HCT116 (cell line): ENCODE data around the gene FAM131B. TPM values are rescaled to one million over a fixed set of nuclear protein-coding genes. Genes with fewer than 3 reads are reported as not detected.

ENCODE experiments used
- ATAC-seq: fragments of 200-7000 bp; cut with Tn5 transposase; 2 replicates; pipeline ENCODE4 v1.9.1; 2020; ENCODE audit warnings: mild to moderate bottlenecking, moderate library complexity
- BruUV-seq: library from RNA; stranded (reverse); fragments of 400-500 nt; replicated peaks from 2 replicates; lab custom pipeline; 2021; lab: Mats Ljungman, UMichigan
- CTCF ChIA-PET: fragments of 300-600 bp; sonication (Branson Sonifier 250); formaldehyde crosslinking; loops from one replicate; lab custom pipeline; 2021; ENCODE audit warnings: antibody characterized with exemption; lab: Charles Lee
- POLR2A ChIA-PET: fragments of 300-600, 350-600 bp; sonication (Branson Sonifier 250); formaldehyde crosslinking; loops from one replicate; lab custom pipeline; 2021; ENCODE audit warnings: antibody characterized with exemption; lab: Charles Lee
- RAD21 ChIA-PET, 2 experiments: fragments of 300-600 bp; sonication (Branson Sonifier 250); formaldehyde crosslinking; loops; one replicate each; lab custom pipeline; 2023; ENCODE audit warnings: low total read pairs in 2 of 2; ENCODE audit not compliant: uncharacterized antibody in 2 of 2, unreplicated experiment in 2 of 2, low non-redundant PET in 1 of 2; lab: Charles Lee
- DNase-seq: peaks from one replicate; pipeline ENCODE4 v3.0.0-alpha.2; 2010; ENCODE audit warnings: low read depth, low spot score
- H2AFZ ChIP-seq: fragments of 200-600 bp; shearing (Covaris generic), sonication (generic); 2 replicates; pipeline ENCODE4 v1.6.1; 2017; ENCODE audit warnings: low read depth, mixed run types, mixed read lengths, antibody characterized with exemption, low read length; ENCODE audit not compliant: poor library complexity, severe bottlenecking
- H3K27ac ChIP-seq: 2 replicates; pipeline ENCODE4 v1.5.1; 2012; ENCODE audit warnings: low read depth, low read length
- H3K27me3 ChIP-seq: fragments of 200-600 bp; sonication (generic); 2 replicates; pipeline ENCODE4 v1.6.1; 2016; ENCODE audit warnings: mixed run types, low read length, mixed read lengths; ENCODE audit not compliant: insufficient read depth
- H3K36me3 ChIP-seq, 2 experiments: fragments of 200-500 bp in 1 of 2; fragments of 200-600 bp in 1 of 2; sonication (Bioruptor generic) in 1 of 2; sonication (generic) in 1 of 2; 2 replicates each; pipeline versions ENCODE4 v1.5.1 to v1.6.1; 2014 to 2016; ENCODE audit warnings: low read length in 2 of 2, inconsistent platforms in 1 of 2, mixed read lengths in 1 of 2, mixed run types in 1 of 2; ENCODE audit not compliant: insufficient read depth in 2 of 2, control insufficient read depth in 1 of 2
- H3K4me1 ChIP-seq, 2 experiments: fragments of 200-600 bp in 1 of 2; sonication (generic) in 1 of 2; 2 replicates each; pipeline versions ENCODE4 v1.5.1 to v1.6.1; 2012 to 2017; ENCODE audit warnings: low read length in 2 of 2, inconsistent platforms in 1 of 2, mild to moderate bottlenecking in 1 of 2, mixed read lengths in 1 of 2, mixed run types in 1 of 2, moderate library complexity in 1 of 2; ENCODE audit not compliant: insufficient read depth in 2 of 2, control insufficient read depth in 1 of 2
- H3K4me2 ChIP-seq: fragments of 200-600 bp; sonication (generic); 2 replicates; pipeline ENCODE4 v1.6.1; 2017; ENCODE audit warnings: mixed run types, low read length, mixed read lengths
- H3K4me3 ChIP-seq, 2 experiments: fragments of 200-600 bp in 1 of 2; sonication (generic) in 1 of 2; replicated peaks in 1 of 2; 2 replicates each; pipeline ENCODE4 v1.5.1; 2011 to 2016; ENCODE audit warnings: low read length in 2 of 2, control low read depth in 1 of 2, low read depth in 1 of 2, mild to moderate bottlenecking in 1 of 2, mixed read lengths in 1 of 2, mixed run types in 1 of 2
- H3K79me2 ChIP-seq: fragments of 200-600 bp; sonication (generic); 2 replicates; pipeline ENCODE4 v1.6.1; 2017; ENCODE audit warnings: mild to moderate bottlenecking, mixed run types, low read length, moderate library complexity, mixed read lengths; ENCODE audit not compliant: insufficient read depth
- H3K9ac ChIP-seq: fragments of 200-600 bp; sonication (generic); 2 replicates; pipeline ENCODE4 v1.6.1; 2016; ENCODE audit warnings: low read length, mixed read lengths
- H3K9me2 ChIP-seq: fragments of 200-600 bp; sonication (generic), shearing (Covaris generic); 2 replicates; pipeline ENCODE4 v1.6.1; 2017; ENCODE audit warnings: mixed run types, mild to moderate bottlenecking, moderate library complexity; ENCODE audit not compliant: insufficient read depth
- H3K9me3 ChIP-seq, 2 experiments: fragments of 200-500 bp in 1 of 2; fragments of 200-600 bp in 1 of 2; sonication (Bioruptor generic) in 1 of 2; sonication (generic) in 1 of 2; 2 replicates each; pipeline ENCODE4 v1.6.1; 2014 to 2017; ENCODE audit warnings: low read length in 2 of 2, mixed read lengths in 2 of 2, inconsistent platforms in 1 of 2, low read depth in 1 of 2, mild to moderate bottlenecking in 1 of 2, mixed run types in 1 of 2, moderate library complexity in 1 of 2; ENCODE audit not compliant: control insufficient read depth in 1 of 2, insufficient read depth in 1 of 2
- H4K20me1 ChIP-seq: fragments of 200-600 bp; sonication (generic), shearing (Covaris generic); 2 replicates; pipeline ENCODE4 v1.6.1; 2017; ENCODE audit warnings: mixed run types, mild to moderate bottlenecking, moderate library complexity; ENCODE audit not compliant: insufficient read depth
- RAD21 ChIP-seq: IDR thresholded peaks from 2 replicates; pipeline ENCODE4 v1.6.1; 2012; ENCODE audit warnings: low read depth, mild to moderate bottlenecking
- YY1 ChIP-seq: IDR thresholded peaks from 2 replicates; pipeline ENCODE4 v1.6.1; 2011; ENCODE audit warnings: low read length, low read depth, moderate library complexity, mild to moderate bottlenecking; ENCODE audit not compliant: insufficient replicate concordance; ENCODE audit errors: extremely low read depth
- ZBTB33 ChIP-seq: IDR thresholded peaks from 2 replicates; pipeline ENCODE4 v1.6.1; 2011; ENCODE audit warnings: mild to moderate bottlenecking, low read length, moderate library complexity; ENCODE audit not compliant: insufficient replicate concordance; ENCODE audit errors: extremely low read depth
- intact Hi-C: fragments of 100-400 bp; cut with micrococcal nuclease; formaldehyde crosslinking; loops from 2 replicates; pipeline ENCODE4 v1.10.0; 2022
- total RNA-seq: library from RNA; stranded (reverse); gene quantifications from one replicate; pipeline ENCODE4 v1.2.1, GENCODE V29; 2021; ENCODE audit not compliant: unreplicated experiment

The FAM131B gene
- total RNA-seq, 1 experiment from 2014 or later: 0.20 TPM

- no peak for TF ChIP-seq ZBTB33
- TF ChIP-seq, all 23 proteins: peak for 0
Observed at GRCh38 chr7:143369678-143370651, 7.5 kb upstream of the FAM131B start (continued).

GRCh38 chr7:143368387-143368786, 5.9 kb upstream of the FAM131B start:
- Histone ChIP-seq H3K9me3 (no peaks in the 10 kb centered on the region), H3K27me3 (no peaks in the 10 kb centered on the region), H3K4me1 (peaks cover 11 to 43% of the 10 kb centered on the region in 2 experiments), H2AFZ (peak overlapping the region; percentile 75), H3K4me2 (peak overlapping the region; percentile 59), H3K79me2 (no peaks in the 10 kb centered on the region), H3K4me3 (no peak overlapping the region), H3K9ac (no peak overlapping the region), H3K9me2 (no peaks in the 10 kb centered on the region), H3K27ac (peak overlapping the region; percentile 7), H4K20me1 (no peaks in the 10 kb centered on the region), H3K36me3 (no peaks in the 10 kb centered on the region)
- BruUV-seq: no TSS peak
- TF ChIP-seq YY1 (no peak), RAD21 (no peak)
- no peak for DNase-seq
- ATAC-seq: peak; percentile 40
- intact Hi-C loops: no loop called here
- RAD21 ChIA-PET: no interaction called here
- CTCF ChIA-PET: interaction anchor here (1.0 kb wide), 1 partner anchor 12 kb away, joined by 5 read pairs; no protein-coding TSS in a partner anchor
- POLR2A ChIA-PET: interaction anchor here (0.9 kb wide), 1 partner anchor 13 kb away, joined by 3 read pairs; no protein-coding TSS in a partner anchor
